ENCODE results near the gene TBC1D20.

The TBC1D20 gene

DNA sequence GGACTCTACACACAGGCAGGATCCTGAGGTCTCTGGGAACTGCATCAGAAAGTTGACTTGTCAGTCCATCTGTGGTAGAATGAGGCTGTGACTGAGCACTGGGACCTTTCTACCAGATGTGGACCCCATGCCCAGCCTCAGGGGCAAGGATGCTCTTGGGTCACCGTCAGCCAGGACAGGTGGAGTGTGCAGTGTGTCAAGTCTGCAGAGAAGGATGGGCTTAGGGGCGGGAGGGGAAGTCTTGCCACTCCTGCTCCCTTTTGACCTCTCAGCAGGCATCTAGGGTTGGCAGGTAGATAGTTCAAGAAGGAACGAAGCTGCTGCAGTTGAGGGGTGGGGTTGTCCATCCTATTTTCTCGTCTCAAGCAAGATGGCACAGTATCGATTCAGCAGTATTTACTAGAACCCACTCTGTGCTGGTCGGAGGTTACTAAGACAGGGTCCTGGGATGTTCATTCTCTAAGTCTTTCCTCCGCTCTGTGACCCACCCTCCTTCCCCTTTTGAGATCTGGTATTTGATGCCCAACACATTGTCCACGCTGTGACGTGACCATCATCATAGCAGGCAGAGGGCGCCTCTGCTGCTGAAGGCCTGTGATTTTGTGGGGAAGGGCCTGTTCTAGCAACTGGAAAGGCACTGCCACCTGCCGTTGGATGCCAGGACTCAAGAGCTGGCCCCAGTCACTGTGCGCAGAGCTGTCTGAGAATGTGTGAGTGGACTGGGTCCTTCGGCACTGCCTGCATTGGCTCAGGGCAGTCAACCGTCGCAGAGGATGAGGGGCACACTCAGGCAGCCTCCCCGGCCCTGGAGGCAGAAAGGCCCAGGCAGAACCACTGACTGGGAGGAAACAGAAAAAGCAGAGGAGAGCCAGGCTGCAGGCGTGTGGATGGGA is 31.1 kb downstream of the TBC1D20 start:
- DNase-seq (ENCODE audit: low read depth), result peak; percentile 68
- TF ChIP-seq, protein P1, sequence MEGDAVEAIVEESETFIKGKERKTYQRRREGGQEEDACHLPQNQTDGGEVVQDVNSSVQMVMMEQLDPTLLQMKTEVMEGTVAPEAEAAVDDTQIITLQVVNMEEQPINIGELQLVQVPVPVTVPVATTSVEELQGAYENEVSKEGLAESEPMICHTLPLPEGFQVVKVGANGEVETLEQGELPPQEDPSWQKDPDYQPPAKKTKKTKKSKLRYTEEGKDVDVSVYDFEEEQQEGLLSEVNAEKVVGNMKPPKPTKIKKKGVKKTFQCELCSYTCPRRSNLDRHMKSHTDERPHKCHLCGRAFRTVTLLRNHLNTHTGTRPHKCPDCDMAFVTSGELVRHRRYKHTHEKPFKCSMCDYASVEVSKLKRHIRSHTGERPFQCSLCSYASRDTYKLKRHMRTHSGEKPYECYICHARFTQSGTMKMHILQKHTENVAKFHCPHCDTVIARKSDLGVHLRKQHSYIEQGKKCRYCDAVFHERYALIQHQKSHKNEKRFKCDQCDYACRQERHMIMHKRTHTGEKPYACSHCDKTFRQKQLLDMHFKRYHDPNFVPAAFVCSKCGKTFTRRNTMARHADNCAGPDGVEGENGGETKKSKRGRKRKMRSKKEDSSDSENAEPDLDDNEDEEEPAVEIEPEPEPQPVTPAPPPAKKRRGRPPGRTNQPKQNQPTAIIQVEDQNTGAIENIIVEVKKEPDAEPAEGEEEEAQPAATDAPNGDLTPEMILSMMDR (conservative IDR thresholded peaks at IDR 0.05; ENCODE audit: low read length), result peak; percentile 57
- no peak overlapping the region for H3K4me3 ChIP-seq (ENCODE audit: low read length)

DNA sequence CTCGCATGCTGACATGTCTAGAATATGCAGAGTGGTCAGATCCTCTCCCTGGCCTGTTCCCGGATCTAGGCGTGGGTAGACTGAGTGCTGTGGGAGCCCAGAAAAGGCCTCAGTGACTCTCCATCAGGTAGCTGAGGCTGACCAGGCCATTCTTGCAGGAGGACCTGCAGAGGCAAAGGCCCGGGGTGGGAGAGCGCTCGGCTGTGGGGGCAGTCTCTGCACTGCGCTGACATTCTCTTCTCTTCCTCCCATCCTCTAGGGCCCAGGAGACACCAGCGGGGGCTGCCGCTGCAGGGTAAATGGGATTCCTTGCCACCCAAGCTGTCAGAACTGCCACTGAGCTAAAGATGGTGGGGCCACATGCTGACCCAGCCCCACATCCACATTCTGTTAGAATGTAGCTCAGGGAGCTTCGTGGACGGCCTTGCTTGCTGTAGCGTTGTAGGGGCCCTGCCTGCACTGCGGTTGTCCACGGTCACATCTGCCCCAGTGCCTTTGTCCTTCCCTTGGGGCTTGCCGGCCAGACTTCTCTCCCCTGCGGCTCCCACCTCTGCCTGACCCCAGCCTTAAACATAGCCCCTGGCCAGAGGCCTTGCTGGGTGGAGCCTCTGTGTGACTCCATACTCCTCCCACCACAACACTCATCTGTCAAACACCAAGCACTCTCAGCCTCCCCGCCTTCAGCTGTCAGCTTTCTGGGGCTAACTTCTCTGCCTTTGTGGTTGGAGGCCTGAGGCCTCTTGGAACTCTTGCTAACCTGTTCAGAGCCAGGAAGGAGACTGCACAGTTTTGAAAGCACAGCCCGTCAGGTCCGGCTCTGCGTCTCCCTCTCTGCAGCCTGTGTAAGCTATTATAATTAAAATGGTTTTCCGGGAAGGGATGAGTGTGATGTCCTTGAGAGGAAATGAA is 32.0 kb downstream of the TBC1D20 start:
- no peak overlapping the region for H3K4me3 ChIP-seq (ENCODE audit: low read length)
- TF ChIP-seq, protein P1 (conservative IDR thresholded peaks at IDR 0.05; ENCODE audit: low read length), result no peak
- no peak for DNase-seq (ENCODE audit: low read depth)

DNA sequence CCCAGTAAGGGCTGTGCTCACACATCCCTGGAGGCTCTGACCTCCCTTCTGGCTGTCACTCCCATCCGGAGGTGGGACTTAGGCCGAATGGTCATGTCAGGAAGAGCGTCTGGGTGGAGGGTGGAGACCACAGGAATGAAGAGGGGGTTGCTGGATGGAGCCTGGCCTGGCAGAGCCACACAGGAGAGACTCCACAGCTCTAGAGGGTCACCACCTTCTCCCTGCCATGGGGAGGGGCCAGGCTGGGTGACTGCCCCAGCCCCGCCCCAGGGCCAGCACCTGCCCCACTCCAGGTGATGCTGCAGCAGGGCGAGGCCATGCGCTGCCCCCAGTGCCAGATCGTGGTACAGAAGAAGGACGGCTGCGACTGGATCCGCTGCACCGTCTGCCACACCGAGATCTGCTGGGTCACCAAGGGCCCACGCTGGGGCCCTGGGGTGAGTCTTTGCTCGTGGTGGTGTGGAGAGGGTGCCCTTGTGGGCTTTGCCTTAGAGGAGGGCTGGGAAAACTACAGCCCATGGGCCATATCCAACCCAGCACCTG is 33.6 kb downstream of the TBC1D20 start:
- no peak for DNase-seq (ENCODE audit: low read depth)
- H3K4me3 ChIP-seq (ENCODE audit: low read length), result no peak overlapping the region
- TF ChIP-seq, protein P1 (conservative IDR thresholded peaks at IDR 0.05; ENCODE audit: low read length), result no peak

DNA sequence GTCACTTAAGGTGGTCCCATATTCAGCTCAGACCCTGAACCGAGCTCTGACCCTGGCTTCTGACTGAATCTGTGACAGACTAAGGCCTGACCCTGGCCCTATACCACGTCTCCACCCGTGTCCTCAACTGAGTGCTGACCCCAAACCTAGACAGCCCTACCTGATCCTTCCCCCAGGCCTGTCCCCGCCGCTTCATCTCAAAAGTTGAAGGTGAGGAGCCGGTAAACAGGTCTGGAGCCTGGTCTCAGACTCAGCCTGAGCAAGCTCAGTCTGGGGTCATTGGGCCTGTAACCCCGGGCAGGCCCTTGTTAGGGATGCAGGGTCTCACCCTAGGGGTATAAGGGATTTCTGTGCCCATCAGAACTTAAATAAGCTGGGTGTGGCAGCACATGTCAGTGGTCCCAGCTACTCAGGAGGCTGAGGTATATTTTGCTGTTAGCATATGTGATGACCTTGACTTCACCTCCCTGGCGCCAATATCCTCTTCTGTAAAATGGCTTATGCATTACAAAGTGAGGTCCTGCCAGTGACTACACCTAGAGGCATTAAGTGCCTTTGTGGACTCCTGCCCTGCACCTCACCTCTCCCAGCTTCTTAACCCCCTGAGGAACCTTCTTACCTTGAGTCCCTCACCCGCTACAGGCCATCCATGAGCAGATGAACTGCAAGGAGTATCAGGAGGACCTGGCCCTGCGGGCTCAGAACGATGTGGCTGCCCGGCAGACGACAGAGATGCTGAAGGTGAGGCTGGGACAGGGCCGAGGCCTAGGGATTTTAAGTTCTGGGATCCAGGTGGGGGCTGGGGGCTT is 34.3 kb downstream of the TBC1D20 start:
- TF ChIP-seq, protein P1 (conservative IDR thresholded peaks at IDR 0.05; ENCODE audit: low read length), result no peak
- no peak overlapping the region for H3K4me3 ChIP-seq (ENCODE audit: low read length)
- DNase-seq (ENCODE audit: low read depth), result no peak

DNA sequence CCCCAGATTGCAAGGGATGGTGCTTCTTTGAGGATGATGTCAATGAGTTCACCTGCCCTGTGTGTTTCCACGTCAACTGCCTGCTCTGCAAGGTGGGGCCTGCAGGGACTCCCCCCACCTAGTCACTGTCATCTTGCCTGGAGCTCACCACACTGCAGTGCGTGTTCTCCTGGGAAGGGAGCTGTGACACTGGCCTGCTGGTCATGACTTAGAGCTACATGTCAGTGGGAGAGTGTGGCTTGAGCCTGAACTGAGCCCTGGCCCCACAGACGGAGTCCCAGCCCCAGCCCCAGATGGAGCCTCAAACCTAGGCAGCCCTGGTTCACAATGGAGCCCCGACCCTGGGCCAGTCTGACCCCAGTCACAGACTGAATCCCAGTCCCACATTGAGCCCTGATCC is 34.9 kb downstream of the TBC1D20 start:
- no peak for DNase-seq (ENCODE audit: low read depth)
- TF ChIP-seq, protein P1 (conservative IDR thresholded peaks at IDR 0.05; ENCODE audit: low read length), result no peak
- no peak overlapping the region for H3K4me3 ChIP-seq (ENCODE audit: low read length)

DNA sequence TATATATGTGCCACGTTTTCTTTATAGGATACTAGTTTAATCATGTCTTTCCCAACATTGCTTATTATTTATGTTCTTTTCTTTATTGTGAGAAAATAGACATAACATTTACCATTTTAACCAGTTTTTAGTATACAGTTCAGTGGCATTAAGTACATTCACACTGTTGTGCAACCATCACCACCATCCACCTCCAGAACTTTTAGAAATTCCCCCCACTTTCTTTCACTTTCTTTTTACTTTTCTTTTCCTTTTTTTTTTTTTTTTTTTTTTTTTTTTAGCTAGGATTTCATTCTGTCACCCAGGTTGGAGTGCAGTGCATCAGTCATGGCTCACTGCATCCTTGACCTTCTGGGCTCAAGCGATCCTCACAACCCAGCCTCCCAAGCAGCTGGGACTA is 35.8 kb downstream of the TBC1D20 start:
- DNase-seq (ENCODE audit: low read depth), result no peak
- no peak overlapping the region for H3K4me3 ChIP-seq (ENCODE audit: low read length)
- TF ChIP-seq, protein P1 (conservative IDR thresholded peaks at IDR 0.05; ENCODE audit: low read length), result no peak
